ENCODE measurements around the gene MCM7. TPM values are rescaled to one million over a fixed set of nuclear protein-coding genes. Genes with fewer than 3 reads are reported as not detected.

The MCM7 gene
- total and polyA plus RNA-seq, 10 of the 15 experiments (the other 5 are each of a cell fraction or from before 2014, with no cell fraction given): 183 to 383 (median 244) TPM

GRCh38 chr7:100148559-100149328, 47.5 kb upstream of the MCM7 start, which contains the start of gene LAMTOR4 (continued):
- 0 out of 2 replicates have a peak, but pooled peaks have one; percentile 12 for TF ChIP-seq E2F4 (IDR thresholded peaks at IDR 0.05; ENCODE audit: low read depth, low read length)
- TF ChIP-seq SMAD5 (IDR thresholded peaks at IDR 0.05; ENCODE audit: low read depth): peak; percentile 49; the same call in 1 of the 2 replicates
- TF ChIP-seq BMI1 (IDR thresholded peaks at IDR 0.05; ENCODE audit: borderline replicate concordance): no peak
- peak; percentile 62; the same call in 1 of the 2 replicates for TF ChIP-seq ELK1 (IDR thresholded peaks at IDR 0.05; ENCODE audit: low read depth, low read length)
- TF ChIP-seq RELB (IDR thresholded peaks at IDR 0.05; ENCODE audit: low read depth): no peak
- TF ChIP-seq NFYA (IDR thresholded peaks at IDR 0.05; ENCODE audit: borderline replicate concordance, low read depth, low read length): peak; percentile 29; the same call in 1 of the 2 replicates
- no peak for TF ChIP-seq SUPT20H (IDR thresholded peaks at IDR 0.05; ENCODE audit: borderline replicate concordance, control insufficient read depth, low read depth, low read length)
- TF ChIP-seq FOS (IDR thresholded peaks at IDR 0.05; ENCODE audit: borderline replicate concordance, extremely low read depth, insufficient read length): peak; percentile 88
- TF ChIP-seq NR2C2 (IDR thresholded peaks at IDR 0.05; ENCODE audit: borderline replicate concordance, control insufficient read depth, insufficient read length, low read depth): no peak
- TF ChIP-seq USF2 (IDR thresholded peaks at IDR 0.05; ENCODE audit: borderline replicate concordance, low read depth, low read length): peak; percentile 83
- TF ChIP-seq ZBED1 (IDR thresholded peaks at IDR 0.05; ENCODE audit: borderline replicate concordance): 0 out of 2 replicates have a peak, but pooled peaks have one; percentile 55
- TF ChIP-seq NRF1 (conservative IDR thresholded peaks at IDR 0.05; ENCODE audit: low read depth, low read length): peak; percentile 73
- peak; percentile 78 for TF ChIP-seq POLR2AphosphoS5 (IDR thresholded peaks at IDR 0.05; ENCODE audit: low read length)
- no peak for TF ChIP-seq BCLAF1 (IDR thresholded peaks at IDR 0.05)
- TF ChIP-seq ZNF592 (IDR thresholded peaks at IDR 0.05): no peak
